Esophagus muscularis mucosa (tissue), 4 donors: ENCODE data around the gene SPC25. TPM values are rescaled to one million over a fixed set of nuclear protein-coding genes. Genes with fewer than 3 reads are reported as not detected.
A peak's percentile ranks its signal among the peaks of the same experiment; 100 is the strongest.

Experiments
- DNase-seq: peaks from one replicate; pipeline ENCODE4 v3.0.0-alpha.2; 2017; ENCODE audit errors: extremely low spot score
- H3K27ac ChIP-seq, 4 donors: fragments of 200-600 bp; sonication (generic); replicated peaks in 1 of 4; 1 replicate in 3 of 4; 2 replicates in 1 of 4; pipeline ENCODE4 v1.5.1; 2016 to 2019; ENCODE audit warnings: mild to moderate bottlenecking in 1 of 4
- H3K27me3 ChIP-seq, 4 donors: fragments of 200-600 bp; sonication (generic); one replicate each; pipeline versions ENCODE4 v1.5.1 to v1.6.0; 2016 to 2019
- H3K36me3 ChIP-seq, 4 donors: fragments of 200-600 bp; sonication (generic); one replicate each; pipeline ENCODE4 v1.5.1; 2016 to 2019
- H3K4me1 ChIP-seq, 4 donors: fragments of 200-600 bp; sonication (generic); one replicate each; pipeline ENCODE4 v1.5.1; 2016 to 2019
- H3K4me3 ChIP-seq, 4 donors: fragments of 200-600 bp; sonication (generic); 1 replicate in 2 of 4; 2 replicates in 2 of 4; pipeline ENCODE4 v1.5.1; 2016 to 2019; ENCODE audit warnings: mild to moderate bottlenecking in 4 of 4, moderate library complexity in 1 of 4
- H3K9me3 ChIP-seq, 4 donors: fragments of 200-600 bp; sonication (generic); 1 replicate in 3 of 4; 2 replicates in 1 of 4; pipeline ENCODE4 v1.5.1; 2016 to 2019
- EP300 ChIP-seq: sonication (generic); formaldehyde crosslinking; IDR thresholded peaks from one replicate; pipeline ENCODE4 v1.6.1; 2017; ENCODE audit warnings: antibody characterized with exemption
- POLR2A ChIP-seq: fragments of 450-650 bp; IDR thresholded peaks from one replicate; pipeline ENCODE4 v1.6.1; 2017; ENCODE audit warnings: antibody characterized with exemption, moderate library complexity, mild to moderate bottlenecking, low read depth
- POLR2AphosphoS5 ChIP-seq, 2 donors: sonication (generic); formaldehyde crosslinking; IDR thresholded peaks; one replicate each; pipeline ENCODE4 v1.6.1; 2017; ENCODE audit warnings: antibody characterized with exemption in 2 of 2
- WGBS: methylation state at CpG from one replicate; pipeline ENCODE4 v1.1.5; 2018; 5-methylcytosine and 5-hydroxymethylcytosine counted together
- intact Hi-C: fragments of 100-400 bp; cut with DNase I; formaldehyde crosslinking; loops from one replicate; pipeline ENCODE4 v1.15.1; 2023
- total RNA-seq, 4 donors: library from RNA; depleted of rRNA; stranded (reverse); fragments of >200 nt; gene quantifications; one replicate each; pipeline versions ENCODE4 v1.1.0 to v1.2.1, GENCODE V29; 2016
- TF ChIP-seq, protein P1 (sequence below), 3 experiments: fragments of 200-600 bp in 2 of 3; fragments of 450-650 bp in 1 of 3; sonication (generic) in 2 of 3; IDR thresholded peaks; one replicate each; pipeline ENCODE4 v1.5.1; 2017 to 2019; ENCODE audit warnings: antibody characterized with exemption in 3 of 3, mild to moderate bottlenecking in 2 of 3, moderate library complexity in 1 of 3

The SPC25 gene
- total RNA-seq, 4 donors from 2014 or later = 0.23 TPM; not detected in 3

DNA sequence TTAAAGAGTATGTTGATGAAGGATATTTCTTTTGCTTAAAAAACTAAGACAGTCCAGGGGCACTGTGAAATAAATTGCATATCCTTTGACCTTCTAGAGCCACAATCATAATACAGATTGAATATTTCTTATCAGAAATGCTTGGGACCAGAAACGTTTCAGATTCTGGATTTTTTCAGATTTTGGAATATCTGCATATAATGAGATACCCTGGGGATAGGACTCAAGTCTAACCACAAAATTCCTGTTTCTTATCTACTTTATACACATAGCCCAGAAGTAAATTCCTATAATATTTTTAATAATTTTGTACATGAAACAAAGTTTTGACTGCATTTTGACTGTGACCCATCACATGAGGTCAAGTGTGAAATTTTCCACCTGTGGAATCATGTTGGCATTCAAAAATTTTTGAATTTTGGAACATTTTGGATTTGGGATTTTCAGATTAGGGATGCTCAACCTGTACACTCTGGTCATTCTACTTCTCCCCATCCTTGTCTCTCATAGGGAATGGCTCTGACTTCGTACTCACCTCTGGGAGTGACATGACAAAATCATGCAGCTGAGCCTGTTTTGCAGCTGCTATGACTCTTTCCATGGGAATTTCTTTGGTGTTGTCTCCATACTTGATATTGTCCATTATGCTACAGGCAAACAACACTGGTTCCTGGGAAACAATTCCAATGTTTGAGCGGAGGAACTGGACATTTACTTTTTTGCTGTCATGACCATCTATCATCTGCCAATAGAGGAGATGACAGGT, 36.6 kb upstream of the SPC25 start:
- Histone ChIP-seq H3K9me3 (no peaks in the 10 kb centered on the region), H3K36me3 (no peaks in the 10 kb centered on the region), H3K27ac (no peak overlapping the region), H3K4me1 (no peaks in the 10 kb centered on the region), H3K27me3 (peaks cover 0 to 4% (median 0%) of the 10 kb centered on the region in 4 donors), H3K4me3 (no peak overlapping the region)
- intact Hi-C loops = loop anchor here (10.0 kb wide), 1 partner anchor 152 kb away; no protein-coding TSS in a partner anchor
- no peak for TF ChIP-seq EP300
- TF ChIP-seq, protein P1, sequence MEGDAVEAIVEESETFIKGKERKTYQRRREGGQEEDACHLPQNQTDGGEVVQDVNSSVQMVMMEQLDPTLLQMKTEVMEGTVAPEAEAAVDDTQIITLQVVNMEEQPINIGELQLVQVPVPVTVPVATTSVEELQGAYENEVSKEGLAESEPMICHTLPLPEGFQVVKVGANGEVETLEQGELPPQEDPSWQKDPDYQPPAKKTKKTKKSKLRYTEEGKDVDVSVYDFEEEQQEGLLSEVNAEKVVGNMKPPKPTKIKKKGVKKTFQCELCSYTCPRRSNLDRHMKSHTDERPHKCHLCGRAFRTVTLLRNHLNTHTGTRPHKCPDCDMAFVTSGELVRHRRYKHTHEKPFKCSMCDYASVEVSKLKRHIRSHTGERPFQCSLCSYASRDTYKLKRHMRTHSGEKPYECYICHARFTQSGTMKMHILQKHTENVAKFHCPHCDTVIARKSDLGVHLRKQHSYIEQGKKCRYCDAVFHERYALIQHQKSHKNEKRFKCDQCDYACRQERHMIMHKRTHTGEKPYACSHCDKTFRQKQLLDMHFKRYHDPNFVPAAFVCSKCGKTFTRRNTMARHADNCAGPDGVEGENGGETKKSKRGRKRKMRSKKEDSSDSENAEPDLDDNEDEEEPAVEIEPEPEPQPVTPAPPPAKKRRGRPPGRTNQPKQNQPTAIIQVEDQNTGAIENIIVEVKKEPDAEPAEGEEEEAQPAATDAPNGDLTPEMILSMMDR (IDR thresholded peaks at IDR 0.05) = no peak
- no peak for TF ChIP-seq POLR2A
- TF ChIP-seq POLR2AphosphoS5 (IDR thresholded peaks at IDR 0.05) = no peak
- DNase-seq = no peak
- WGBS = 77% methylated on average over 3 of the region's 3 CpGs

GRCh38 chr2:168920504-168921157, 30.4 kb upstream of the SPC25 start:
- Histone ChIP-seq H3K27me3 (no peaks in the 10 kb centered on the region), H3K27ac (no peak overlapping the region), H3K4me3 (no peak overlapping the region), H3K36me3 (no peaks in the 10 kb centered on the region), H3K4me1 (no peaks in the 10 kb centered on the region), H3K9me3 (no peaks in the 10 kb centered on the region)
- 24% methylated on average over 4 of the region's 4 CpGs for WGBS
- TF ChIP-seq, protein P1 (IDR thresholded peaks at IDR 0.05) = peak; percentile 44 to 66 (median 60)
- TF ChIP-seq POLR2AphosphoS5 (IDR thresholded peaks at IDR 0.05) = no peak
- DNase-seq = no peak
- intact Hi-C loops = loop anchor here (1.0 to 10.0 kb wide), 2 partner anchors 146 to 574 kb away; no protein-coding TSS in a partner anchor

DNA sequence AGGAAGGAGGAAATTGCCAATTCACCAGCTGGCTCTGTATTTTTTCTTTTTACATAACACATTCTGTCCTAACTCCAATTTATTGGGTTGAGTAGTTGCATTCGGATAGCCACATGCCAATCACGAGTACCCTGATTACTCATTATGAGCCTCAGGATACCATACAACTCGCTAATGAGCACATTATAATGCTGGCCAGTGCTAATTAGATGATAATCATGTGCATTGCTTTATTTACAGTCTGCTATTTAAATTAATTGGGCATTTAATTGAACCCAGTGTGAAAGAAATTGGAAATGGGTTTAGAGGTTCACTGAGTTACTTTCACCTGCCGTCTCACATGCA, 26.1 kb upstream of the SPC25 start:
- no peaks in the 10 kb centered on the region for H3K36me3 ChIP-seq
- H3K4me1 ChIP-seq = peaks cover 0 to 16% (median 6%) of the 10 kb centered on the region in 4 donors
- TF ChIP-seq POLR2AphosphoS5 (IDR thresholded peaks at IDR 0.05) (no peak), EP300 (no peak), POLR2A (no peak)
- TF ChIP-seq, protein P1 (IDR thresholded peaks at IDR 0.05) = no peak
- H3K4me3 ChIP-seq = no peak overlapping the region
- peaks cover 0 to 5% (median 0%) of the 10 kb centered on the region in 4 donors for H3K27me3 ChIP-seq
- no peak for DNase-seq
- WGBS = 91% methylated on average over 4 of the region's 4 CpGs
- intact Hi-C loops = no loop called here
- no peak overlapping the region for H3K27ac ChIP-seq
- H3K9me3 ChIP-seq = no peaks in the 10 kb centered on the region

GRCh38 chr2:168915441-168916330, 25.5 kb upstream of the SPC25 start:
- H3K9me3 ChIP-seq = no peaks in the 10 kb centered on the region
- TF ChIP-seq POLR2AphosphoS5 (IDR thresholded peaks at IDR 0.05) (no peak), POLR2A (no peak), EP300 (no peak)
- TF ChIP-seq, protein P1 (IDR thresholded peaks at IDR 0.05) = no peak
- WGBS = 93% methylated on average over 3 of the region's 3 CpGs
- intact Hi-C loops = no loop called here
- no peaks in the 10 kb centered on the region for H3K36me3 ChIP-seq
- H3K4me1 ChIP-seq = peaks cover 0 to 16% (median 6%) of the 10 kb centered on the region in 4 donors
- H3K27ac ChIP-seq = no peak overlapping the region
- no peak for DNase-seq
- H3K4me3 ChIP-seq = no peak overlapping the region
- peaks cover 0 to 5% (median 0%) of the 10 kb centered on the region in 4 donors for H3K27me3 ChIP-seq
